Right lung (tissue), 5 donors: ENCODE measurements around the gene SLC9C1. TPM values are rescaled to one million over a fixed set of nuclear protein-coding genes. Genes with fewer than 3 reads are reported as not detected.

Experiments
- DNase-seq, 2 donors: peaks; one replicate each; pipeline ENCODE4 v3.0.0-alpha.2; 2013
- polyA plus RNA-seq, 5 donors: library from polyadenylated mRNA; unstranded; fragments of 120-200 nt; gene quantifications; one replicate each; pipeline versions ENCODE4 v1.2.1 to v1.2.3, GENCODE V29; 2013; ENCODE audit warnings: inconsistent platforms in 1 of 5, low replicate concordance in 1 of 5; ENCODE audit not compliant: insufficient read length in 5 of 5, insufficient read depth in 1 of 5

SLC9C1 gene
- polyA plus RNA-seq, 5 donors: 0.22 to 1.7 (median 0.98) TPM

DNA sequence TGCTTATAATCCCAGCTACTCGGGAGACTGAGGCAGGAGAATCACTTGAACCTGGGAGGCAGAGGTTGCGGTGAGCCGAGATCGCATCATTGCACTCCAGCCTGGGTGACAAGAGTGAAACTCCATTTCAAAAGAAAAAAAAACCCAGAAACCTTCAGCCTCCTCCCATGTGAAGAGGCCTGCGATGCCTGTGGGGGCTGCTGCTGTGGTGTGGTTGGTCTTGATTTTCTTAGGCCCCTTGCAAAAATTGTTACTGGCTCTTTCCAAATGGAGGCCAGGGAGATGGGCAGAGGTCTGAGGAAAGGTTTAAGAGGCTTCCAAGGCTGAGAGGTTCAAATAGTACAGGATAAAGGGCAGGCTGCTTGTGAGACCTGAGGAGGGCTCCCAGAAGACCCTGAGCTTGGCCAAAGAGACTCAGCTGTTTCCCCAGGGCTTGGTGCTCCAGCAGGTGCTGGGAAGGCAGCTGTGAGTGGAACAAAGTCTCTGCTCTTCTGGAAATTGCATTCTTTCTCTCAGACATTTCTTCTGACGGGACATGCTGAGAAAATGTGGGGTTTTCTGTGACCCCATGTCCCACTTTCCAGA is 179.3 kb downstream of the SLC9C1 start:
- no peak for DNase-seq

DNA sequence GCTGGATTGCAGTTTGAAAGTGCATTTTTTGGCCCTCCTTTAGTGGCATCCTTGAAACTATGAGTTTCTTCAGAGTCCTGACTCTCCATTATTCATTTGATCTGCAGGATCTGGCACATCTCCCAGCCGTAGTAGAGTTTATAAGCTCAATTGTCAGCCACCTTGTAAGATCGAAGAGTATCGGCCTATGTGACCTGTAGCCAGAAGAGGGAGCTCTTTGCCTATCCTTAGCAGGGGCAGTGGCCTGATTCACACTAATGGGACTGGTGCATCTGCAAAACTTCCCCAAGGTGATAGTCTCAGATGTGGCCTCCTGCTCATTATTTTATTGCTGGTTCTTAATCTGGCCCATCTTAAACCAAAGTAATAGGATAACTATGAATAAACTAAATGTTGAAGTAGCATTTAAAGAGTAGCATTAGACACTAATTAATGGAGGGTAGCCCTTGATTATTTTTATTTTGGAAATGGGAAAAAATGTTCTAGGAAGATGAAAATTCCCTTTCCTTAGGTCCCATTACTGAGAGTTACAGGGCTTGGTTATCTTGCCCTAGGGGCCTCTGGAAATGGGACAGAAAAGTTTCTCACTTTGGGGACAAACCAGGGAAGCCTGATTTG is 182.1 kb downstream of the SLC9C1 start:
- DNase-seq: no peak

DNA sequence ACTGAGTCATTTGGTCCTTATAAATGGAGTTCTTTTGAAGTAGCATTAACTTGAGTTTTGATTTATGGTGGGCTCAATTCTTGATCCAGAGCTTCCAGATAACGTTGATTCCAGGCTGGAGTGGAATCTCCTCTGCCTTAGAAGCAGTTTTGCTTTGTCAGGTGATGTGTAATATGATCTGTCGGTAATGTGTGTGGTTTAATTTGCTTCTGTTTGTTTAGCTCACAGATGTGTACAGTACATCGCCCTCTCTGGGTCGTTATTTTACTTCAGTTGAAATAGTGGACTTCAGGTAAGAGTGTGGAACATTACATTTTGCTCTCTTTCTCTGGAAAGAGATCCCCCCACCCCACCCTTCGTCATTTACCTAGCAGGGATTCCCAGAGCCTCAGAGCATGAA is 184.7 kb downstream of the SLC9C1 start:
- DNase-seq: no peak

DNA sequence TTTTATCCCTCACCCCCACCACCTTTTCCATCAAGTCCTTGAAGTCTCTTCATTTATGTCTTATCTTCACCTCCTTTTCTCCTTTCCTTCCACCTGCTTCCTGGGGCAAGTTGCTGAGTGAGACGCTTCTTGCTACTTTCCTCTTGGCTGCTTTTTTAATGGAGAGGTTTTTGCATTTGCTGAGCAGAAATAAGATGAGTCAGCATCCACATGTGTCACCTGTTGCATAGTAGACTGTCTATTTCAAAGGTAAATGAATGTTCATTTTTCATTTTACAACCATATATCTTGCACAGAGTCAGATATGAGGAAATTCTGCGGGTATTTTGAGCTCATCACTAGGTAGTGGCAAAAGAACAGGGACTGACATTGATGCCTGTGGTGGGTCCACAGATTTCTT is 189.2 kb downstream of the SLC9C1 start:
- DNase-seq: no peak

DNA sequence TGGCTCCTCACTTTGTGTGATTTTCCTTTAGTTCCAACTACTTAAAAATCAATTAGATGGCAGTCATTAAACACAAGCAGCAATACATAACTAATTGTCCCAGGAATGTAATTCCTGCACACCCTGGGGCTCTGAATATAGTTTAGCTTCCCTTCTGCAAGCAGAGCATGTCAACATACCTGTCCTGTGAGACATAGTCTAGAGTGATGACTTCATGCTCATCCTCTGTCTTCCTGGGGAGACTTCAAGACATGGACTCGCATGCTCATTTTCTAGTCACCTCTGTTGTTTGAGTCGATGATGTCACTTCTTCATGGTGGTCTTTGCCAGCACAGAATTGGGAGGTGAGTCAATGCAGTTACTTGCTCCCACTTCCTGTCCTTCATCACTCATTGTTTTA is 192.1 kb downstream of the SLC9C1 start:
- DNase-seq: no peak

DNA sequence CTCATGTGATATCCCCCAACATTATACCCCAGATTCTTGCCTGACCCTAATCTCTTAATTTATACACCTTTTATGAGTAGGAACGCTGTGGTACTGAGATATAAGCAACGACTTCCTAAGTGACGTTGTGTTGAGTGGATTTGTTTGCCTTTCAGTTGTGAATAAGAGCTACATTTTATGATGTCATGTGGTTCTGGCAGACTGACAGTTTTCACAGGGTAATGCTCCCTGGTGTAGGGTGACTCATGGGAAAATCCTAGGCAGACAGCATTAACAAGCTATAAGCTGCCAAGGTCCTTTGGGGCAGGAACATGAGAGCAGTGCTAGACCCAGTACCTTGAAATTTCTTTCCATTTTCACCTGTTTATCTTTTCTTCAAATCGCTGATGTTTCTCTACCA is 196.6 kb downstream of the SLC9C1 start:
- DNase-seq: no peak

DNA sequence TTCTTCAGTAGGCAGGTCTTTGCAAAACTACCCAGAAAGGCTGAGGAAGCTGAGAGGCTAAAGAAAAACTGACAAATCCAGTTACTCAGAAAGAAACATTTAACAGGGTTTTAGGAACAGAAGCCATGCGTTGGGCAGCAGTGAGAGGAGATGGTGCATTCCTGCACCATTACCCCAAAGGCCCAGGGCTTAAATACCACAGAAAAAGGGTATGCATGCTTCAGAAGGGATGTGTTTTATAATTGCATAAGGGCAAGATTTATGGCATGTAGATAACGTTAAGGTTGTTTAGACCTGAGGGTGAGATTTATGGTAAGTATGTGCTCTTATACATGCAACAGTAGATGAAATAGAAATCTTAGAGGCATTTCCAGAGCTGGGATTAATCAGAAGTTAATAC is 197.8 kb downstream of the SLC9C1 start:
- DNase-seq: no peak

DNA sequence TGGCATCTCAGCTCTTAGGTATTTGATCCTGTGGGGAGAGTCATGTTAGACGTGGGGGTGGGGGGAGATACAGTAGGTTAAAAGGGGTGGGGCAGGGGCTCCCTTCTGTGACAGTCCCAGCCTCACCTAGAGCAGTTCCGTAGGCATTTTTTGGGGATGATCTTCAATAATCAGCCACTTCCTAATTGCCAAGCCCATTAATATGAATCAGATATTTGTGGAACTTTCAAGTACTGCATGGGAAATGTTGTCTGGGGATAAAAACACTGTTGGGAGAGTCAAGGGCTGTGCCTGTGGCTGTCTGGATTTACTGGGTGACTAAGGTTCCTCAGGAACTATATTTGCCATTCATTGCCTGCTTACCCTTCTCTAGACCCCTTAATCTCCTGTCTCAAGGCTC is 198.3 kb downstream of the SLC9C1 start:
- no peak for DNase-seq

DNA sequence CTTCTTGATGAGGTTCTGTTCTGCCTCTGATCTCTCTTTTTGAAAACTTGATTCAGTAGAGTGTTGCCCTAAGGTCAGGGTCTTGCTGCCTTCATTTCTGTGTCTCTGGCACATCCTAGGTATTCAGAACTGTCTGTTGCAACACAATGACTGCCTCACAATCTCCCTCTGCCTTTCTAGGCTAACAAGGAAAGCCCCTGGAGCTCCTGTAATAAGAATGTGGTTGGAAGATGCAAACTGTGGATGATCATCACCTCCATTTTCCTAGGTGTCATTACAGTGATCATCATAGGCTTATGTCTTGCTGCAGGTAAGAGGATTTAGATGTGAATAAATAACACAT is 200.9 kb downstream of the SLC9C1 start:
- DNase-seq: no peak

DNA sequence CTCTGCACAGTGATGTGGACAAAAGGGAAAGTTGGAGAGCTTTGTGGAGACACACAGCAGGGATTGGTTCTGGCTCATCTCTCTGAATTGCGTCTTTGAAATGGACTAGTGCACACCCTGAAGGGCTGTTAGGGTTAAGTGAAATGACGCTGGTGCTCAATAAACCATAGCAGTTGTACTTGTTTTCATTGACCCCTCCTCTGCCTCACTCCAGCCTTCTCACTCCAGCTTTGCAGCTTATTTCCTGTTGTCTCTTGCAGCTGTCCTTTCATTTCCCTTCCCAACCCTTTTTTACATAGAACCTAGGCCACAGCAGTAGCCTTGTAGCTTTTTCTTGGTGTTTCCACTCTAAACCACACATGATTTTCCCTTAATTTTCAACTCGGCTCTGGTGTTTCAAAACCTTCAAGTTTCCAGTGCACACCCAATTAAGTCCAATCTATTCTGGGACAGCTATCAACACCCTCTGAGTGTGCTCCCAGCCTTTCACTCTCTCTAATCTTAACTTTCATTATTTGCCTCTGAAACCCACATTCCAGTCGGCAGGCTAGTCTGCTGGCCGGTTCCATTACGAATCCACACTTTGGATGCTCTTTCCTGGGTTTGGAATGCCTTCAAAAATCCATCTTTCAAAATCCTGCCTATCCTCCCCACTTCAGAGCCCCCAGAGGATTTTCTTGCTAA is 201.4 kb downstream of the SLC9C1 start:
- no peak for DNase-seq

DNA sequence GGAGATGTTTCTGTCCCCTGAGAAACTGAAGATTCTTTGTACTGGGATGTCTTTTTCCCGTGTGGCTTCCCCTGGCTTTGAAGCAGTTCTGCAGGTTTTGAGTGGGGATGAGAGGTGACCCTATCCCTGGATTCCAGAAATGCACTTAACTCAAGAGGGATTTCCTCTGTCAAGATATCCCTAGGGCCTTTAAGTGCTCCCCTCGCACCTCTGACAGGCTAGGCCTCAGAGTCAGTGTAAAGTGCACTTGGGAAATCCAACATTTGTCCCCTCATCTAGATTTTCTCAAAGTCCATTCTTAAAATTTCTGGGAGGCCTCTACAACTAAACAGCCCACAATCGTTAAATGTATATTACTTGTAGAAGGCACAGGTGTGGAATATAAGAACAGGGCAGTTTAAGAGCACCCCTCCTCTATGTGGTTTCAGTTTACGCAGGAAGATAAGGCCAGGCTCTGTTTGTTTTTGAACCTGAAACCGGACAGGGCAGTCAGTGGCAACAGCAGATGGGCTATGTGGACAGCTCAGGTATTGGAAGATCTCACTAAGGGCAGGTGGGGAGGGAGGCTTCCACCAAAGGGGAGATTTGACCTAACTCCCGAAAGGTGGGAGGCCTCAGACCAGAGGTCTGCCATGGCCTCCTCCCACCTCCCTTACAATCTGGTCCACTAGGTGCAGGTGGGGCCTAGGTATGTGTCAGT is 203.0 kb downstream of the SLC9C1 start:
- DNase-seq: no peak

Other genes with a start within 250 kb of the SLC9C1 start
- gene C3orf52, start 207.8 kb downstream of the SLC9C1 start, polyA plus RNA-seq: 1 to 10 TPM; 4.4 to 8.8 (median 7.7) TPM
- gene GCSAM, start 161.0 kb downstream of the SLC9C1 start, polyA plus RNA-seq: 1 to 10 TPM; 1.5 to 2.4 (median 1.7) TPM
- 10 to 100 TPM; 44.0 to 60.2 (median 56.4) TPM for gene CD200, start 38.9 kb upstream of the SLC9C1 start, polyA plus RNA-seq
- gene BTLA, start 205.3 kb upstream of the SLC9C1 start, polyA plus RNA-seq: under 1 TPM; 0.31 to 0.81 (median 0.45) TPM